ENCODE results near the gene LHX1. TPM values are rescaled to one million over a fixed set of nuclear protein-coding genes. Genes with fewer than 3 reads are reported as not detected.

The LHX1 gene
- total and polyA plus RNA-seq, 9 of the 15 experiments (the other 6 are each of a cell fraction or from before 2014, with no cell fraction given), result 0.05 to 0.64 (median 0.07) TPM; not detected in 6

- TF ChIP-seq FOXP1 (CRISPR knock-in tag; IDR thresholded peaks at IDR 0.05) (0 out of 2 replicates have a peak, but pooled peaks have one; percentile 44), MLLT1 (IDR thresholded peaks at IDR 0.05) (no peak), POLR2B (IDR thresholded peaks at IDR 0.05; ENCODE audit: low read depth, partially characterized antibody) (peak; percentile 85), ZNF133 (CRISPR knock-in tag; IDR thresholded peaks at IDR 0.05) (no peak), ILK (tag; IDR thresholded peaks at IDR 0.05; ENCODE audit: borderline replicate concordance, low read depth) (no peak), BRD9 (IDR thresholded peaks at IDR 0.05; ENCODE audit: low read depth, partially characterized antibody) (no peak), YY1 (IDR thresholded peaks at IDR 0.05; ENCODE audit: borderline replicate concordance in 1 of 3, control insufficient read depth in 1 of 3, extremely low read depth in 1 of 3, insufficient read depth in 3 of 3, insufficient read length in 1 of 3, insufficient replicate concordance in 2 of 3, low read depth in 1 of 3, low read length in 2 of 3) (peak in 2 of 3 experiments; percentile 12 to 21), MBD2 (IDR thresholded peaks at IDR 0.05; ENCODE audit: borderline replicate concordance, low read depth) (peak; percentile 46; the same call in 1 of the 2 replicates), HDAC6 (IDR thresholded peaks at IDR 0.05; ENCODE audit: low read depth, low read length) (no peak), GATAD2B (IDR thresholded peaks at IDR 0.05; ENCODE audit: borderline replicate concordance) (peak; percentile 89)
- TF ChIP-seq, protein P1, sequence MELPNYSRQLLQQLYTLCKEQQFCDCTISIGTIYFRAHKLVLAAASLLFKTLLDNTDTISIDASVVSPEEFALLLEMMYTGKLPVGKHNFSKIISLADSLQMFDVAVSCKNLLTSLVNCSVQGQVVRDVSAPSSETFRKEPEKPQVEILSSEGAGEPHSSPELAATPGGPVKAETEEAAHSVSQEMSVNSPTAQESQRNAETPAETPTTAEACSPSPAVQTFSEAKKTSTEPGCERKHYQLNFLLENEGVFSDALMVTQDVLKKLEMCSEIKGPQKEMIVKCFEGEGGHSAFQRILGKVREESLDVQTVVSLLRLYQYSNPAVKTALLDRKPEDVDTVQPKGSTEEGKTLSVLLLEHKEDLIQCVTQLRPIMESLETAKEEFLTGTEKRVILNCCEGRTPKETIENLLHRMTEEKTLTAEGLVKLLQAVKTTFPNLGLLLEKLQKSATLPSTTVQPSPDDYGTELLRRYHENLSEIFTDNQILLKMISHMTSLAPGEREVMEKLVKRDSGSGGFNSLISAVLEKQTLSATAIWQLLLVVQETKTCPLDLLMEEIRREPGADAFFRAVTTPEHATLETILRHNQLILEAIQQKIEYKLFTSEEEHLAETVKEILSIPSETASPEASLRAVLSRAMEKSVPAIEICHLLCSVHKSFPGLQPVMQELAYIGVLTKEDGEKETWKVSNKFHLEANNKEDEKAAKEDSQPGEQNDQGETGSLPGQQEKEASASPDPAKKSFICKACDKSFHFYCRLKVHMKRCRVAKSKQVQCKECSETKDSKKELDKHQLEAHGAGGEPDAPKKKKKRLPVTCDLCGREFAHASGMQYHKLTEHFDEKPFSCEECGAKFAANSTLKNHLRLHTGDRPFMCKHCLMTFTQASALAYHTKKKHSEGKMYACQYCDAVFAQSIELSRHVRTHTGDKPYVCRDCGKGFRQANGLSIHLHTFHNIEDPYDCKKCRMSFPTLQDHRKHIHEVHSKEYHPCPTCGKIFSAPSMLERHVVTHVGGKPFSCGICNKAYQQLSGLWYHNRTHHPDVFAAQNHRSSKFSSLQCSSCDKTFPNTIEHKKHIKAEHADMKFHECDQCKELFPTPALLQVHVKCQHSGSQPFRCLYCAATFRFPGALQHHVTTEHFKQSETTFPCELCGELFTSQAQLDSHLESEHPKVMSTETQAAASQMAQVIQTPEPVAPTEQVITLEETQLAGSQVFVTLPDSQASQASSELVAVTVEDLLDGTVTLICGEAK (IDR thresholded peaks at IDR 0.05), result peak; percentile 76
- TF ChIP-seq, protein P1 (CRISPR knock-in tag; IDR thresholded peaks at IDR 0.05), result no peak
- TF ChIP-seq, protein P2, sequence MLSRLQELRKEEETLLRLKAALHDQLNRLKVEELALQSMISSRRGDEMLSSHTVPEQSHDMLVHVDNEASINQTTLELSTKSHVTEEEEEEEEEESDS (CRISPR knock-in tag; IDR thresholded peaks at IDR 0.05), result no peak
- TF ChIP-seq, protein P3, sequence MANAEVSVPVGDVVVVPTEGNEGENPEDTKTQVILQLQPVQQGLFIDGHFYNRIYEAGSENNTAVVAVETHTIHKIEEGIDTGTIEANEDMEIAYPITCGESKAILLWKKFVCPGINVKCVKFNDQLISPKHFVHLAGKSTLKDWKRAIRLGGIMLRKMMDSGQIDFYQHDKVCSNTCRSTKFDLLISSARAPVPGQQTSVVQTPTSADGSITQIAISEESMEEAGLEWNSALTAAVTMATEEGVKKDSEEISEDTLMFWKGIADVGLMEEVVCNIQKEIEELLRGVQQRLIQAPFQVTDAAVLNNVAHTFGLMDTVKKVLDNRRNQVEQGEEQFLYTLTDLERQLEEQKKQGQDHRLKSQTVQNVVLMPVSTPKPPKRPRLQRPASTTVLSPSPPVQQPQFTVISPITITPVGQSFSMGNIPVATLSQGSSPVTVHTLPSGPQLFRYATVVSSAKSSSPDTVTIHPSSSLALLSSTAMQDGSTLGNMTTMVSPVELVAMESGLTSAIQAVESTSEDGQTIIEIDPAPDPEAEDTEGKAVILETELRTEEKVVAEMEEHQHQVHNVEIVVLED (CRISPR knock-in tag; IDR thresholded peaks at IDR 0.05), result peak; percentile 82
Measured at GRCh38 chr17:36948717-36949460, 11.6 kb downstream of the LHX1 start, which contains the start of gene AATF (continued).
